RPMI8226 (cell line): ENCODE measurements around the gene ENTR1.
"Not testable (repeated sequence)": the region's sequence is repeated elsewhere in the genome, so short reads cannot be mapped to it uniquely, and the experiment has no call there.

ENCODE experiments used
- DNase-seq: peaks from one replicate; pipeline ENCODE4 v3.0.0-alpha.2; 2015

The ENTR1 gene

GRCh38 chr9:136416914-136417313, 6.5 kb upstream of the ENTR1 start:
- no peak for DNase-seq

GRCh38 chr9:136416427-136416826, 6.0 kb upstream of the ENTR1 start:
- DNase-seq: no peak

GRCh38 chr9:136412962-136413361, 2.5 kb upstream of the ENTR1 start:
- DNase-seq: no peak

- DNase-seq: no peak
Observed at GRCh38 chr9:136411378-136411777, 964 bp upstream of the ENTR1 start.

DNA sequence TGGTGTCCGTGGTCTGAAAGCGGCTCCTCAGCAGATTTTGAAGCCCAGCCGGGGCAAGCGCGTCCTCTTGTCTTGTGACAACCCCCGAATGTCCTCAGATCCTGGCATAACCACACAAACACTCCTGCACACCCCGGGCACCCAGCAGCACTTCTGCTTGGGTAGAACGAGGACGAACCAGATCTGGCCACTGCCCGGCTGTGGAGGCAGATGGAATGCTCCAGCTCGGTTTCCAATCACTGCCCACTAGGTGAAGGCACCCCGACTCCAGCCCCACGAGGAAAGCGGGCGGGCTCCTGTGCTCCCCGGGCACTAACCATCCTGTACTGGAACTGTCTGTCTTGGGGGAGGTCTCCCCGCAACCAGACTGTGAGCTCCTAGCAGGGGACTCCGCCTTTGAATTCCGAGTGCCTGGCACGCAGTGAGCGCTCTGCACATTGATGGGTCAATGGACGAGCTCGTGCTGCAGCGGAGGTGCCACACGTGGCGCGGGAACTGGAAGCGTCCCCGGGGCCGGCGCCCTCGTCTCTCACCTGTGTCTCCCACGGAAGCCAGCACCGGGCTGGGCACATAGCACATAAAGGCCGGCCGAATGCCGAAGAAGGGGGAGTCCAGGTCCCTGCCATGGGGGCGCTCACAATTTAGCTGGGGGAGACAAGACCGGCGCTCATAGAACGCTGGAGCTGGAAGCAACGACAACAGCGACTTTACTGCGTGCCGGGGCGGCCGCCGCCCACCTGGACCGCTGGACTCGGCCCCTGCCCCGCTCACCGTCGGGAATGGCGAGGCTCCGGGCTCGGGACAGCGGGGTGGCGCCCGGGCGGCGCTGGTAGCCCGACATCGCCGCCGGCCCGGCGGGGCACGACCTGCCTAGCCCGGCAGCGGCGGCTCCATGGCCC, 608 bp downstream of the ENTR1 start:
- peak; percentile 75 for DNase-seq

GRCh38 chr9:136407911-136408310, 2.5 kb downstream of the ENTR1 start:
- DNase-seq: no peak

DNA sequence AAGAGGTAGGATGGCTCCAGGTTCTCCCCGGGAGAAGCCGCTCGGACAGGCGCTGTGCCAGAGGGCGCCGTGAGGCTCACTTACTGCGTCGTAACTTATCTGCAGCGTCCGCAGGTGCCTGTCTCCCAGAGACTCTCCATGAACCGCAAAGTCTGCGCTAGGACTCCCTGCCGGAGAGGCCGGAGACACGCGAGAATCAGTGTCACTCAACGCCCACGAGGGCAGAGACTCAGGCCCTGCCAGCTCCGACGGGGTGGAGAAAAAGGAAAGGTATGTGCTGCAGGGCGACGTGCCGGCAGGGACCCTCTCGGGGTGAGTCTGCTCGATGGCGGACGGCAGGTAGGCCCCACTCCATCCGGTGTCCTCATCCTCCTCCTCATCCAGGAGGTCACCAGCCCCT, 3.4 kb downstream of the ENTR1 start:
- DNase-seq: not testable (repeated sequence)

DNA sequence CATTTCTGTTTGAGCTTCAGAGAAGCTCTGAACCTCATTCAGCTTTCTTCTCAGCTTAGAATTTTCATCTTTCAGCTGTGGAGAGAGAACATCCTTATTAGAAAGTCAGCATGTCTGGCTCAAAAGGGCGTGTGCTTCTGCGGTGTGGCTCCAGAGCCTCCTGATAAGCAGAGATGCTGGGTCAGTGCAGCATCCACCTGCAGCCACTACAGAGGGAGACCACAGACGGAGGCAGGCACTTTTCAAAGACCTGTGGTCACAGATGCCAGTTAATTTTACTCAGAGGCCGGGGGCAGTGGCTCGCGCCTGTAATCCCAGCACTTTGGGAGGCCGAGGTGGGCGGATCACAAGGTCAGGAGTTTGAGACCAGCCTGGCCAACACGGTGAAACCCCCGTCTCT, 4.5 kb downstream of the ENTR1 start:
- not testable (repeated sequence) for DNase-seq

DNA sequence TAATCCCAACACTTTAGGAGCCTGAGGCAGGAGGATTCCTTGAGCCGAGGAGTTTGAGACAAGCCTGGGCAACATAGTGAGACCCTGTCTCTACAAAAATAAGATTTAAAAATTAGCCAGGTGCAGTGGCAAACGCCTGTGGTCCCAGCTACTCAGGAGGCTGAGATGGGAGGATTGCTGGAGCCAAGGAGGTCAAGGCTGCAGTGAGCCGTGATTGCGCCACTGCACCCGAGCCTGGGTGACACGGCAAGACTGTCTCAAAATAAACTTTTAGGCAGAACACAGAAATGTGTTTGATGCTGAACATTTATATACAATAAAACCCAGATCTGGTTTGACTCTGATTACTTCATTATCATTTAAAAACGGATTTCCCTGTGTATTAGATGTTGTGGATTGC, 4.9 kb downstream of the ENTR1 start:
- no peak for DNase-seq

DNA sequence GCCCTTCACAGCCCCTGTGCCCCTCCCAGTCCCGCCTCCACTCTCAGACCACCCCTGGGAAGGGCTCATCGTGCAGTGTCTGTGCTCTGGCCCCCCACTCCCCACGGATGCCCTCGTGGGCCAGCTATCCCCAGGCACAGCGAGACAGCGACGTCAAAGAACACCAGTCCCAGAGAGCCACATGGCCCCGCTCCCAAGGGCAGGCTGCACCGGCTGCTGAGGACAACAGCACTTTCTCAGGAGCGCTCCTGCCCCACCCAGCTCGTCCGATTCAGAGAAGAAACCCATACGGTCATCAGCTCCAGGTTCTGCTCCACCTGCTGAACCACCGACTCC, 5.6 kb downstream of the ENTR1 start:
- no peak for DNase-seq

DNA sequence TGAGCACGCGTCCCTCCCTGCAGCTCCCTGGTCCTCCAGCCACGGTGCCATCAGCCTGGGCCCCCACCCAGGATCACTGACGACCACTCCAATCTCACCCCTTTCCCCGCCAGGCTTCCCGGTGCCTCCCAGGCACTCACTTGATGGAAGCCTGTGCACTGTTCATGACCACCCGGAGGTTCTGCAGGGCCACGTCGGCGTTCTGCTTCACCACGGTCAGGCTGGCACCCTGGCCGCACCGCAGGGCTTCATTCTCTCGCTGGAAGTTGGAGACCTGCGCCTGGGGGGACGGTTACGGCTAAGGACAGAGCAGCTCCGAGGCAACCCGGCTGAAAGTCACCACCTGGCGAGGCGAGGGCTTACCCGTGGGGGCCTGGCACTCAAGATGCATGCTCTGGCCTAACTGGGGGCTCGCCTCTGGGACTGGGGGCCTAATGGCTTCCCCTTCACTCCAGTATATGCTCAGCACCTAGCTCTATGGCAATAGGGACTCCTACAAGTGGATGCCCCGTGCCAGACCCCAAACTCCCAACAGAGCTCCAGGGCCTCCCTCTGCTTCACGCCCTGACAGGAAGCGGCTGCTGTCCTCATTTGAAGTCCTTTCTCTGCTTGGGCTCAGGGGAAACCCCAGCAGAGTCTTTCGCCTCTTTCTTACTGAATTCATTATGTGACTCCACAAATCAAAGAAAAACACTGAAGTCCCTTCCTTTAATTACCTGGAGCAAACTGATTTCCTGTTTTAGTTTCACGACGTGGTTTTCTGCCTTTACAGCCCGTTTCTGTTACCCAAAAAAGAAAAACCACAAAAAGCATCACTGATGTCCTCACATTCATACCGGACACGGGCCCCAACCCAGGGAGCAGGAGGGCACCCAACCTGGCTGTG, 6.3 kb downstream of the ENTR1 start:
- DNase-seq: no peak

- DNase-seq: no peak
Observed at GRCh38 chr9:136403538-136403914, 6.9 kb downstream of the ENTR1 start.

DNA sequence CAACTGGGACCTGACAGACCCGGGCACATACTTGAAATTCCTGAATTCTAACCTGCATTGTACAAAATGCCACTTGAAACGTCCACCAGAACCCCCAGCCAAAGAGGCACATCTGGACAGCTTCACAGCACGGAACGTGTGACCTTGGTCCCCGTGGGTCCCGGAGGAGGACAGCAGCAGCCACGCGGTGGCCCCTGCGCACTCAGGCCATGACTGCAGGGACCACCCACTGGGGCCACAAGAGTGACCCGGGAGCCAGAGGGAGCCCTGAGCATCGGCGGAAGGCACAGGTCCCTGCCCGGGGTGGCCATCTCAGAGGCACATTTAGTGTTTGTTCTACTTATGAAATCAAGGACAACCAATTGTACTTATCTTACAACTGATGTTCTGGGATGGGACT, 8.3 kb downstream of the ENTR1 start:
- DNase-seq: no peak

DNA sequence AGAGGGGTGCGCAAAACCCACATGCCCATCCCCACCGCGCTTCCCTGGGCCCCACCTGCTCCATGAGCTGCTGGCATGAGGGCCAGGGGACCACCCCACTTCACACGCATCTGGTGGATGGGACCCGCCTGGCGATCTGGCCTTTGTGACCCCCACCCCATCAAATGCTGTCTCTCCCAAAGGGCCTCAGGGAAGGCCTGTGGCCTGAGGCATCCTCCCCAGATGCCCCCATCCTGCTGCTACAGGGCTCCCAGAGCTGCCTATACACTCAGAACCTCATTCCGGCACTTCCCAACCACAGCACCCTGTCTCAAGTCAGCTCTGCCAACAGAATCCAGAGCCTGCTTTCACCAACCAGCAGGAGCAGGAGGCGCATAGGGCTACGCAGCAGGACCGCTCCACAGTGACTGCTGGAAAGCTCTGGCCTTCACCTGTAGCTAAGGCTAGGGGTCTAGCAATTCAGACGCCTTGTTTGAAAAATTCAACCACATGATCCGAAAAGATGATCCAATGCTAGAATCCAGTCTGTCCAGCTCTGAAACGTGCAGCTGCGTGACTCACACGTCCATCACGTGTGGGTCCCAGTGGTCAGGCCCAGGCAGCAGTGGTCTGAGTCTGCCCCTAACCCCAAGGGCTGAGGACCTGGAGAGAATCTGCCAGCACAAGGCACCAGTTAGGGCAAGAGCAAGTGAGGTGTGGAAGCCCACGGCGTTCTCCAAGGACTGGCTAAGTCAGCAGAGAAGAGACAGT, 9.1 kb downstream of the ENTR1 start:
- no peak for DNase-seq

- peak; percentile 97 for DNase-seq
Observed at GRCh38 chr9:136400038-136400834, 10.2 kb downstream of the ENTR1 start, which contains the start of gene SNAPC4. Gene SNAPC4, minus strand, starts transcription at chr9:136400170. Its CDS starts 1,742 bp downstream, at chr9:136398428.

GRCh38 chr9:136399176-136400037, 11.0 kb downstream of the ENTR1 start:
- peak; percentile 62 for DNase-seq

- DNase-seq: no peak
Observed at GRCh38 chr9:136398286-136398685, 12.1 kb downstream of the ENTR1 start.

- no peak for DNase-seq
Observed at GRCh38 chr9:136397643-136398042, 12.8 kb downstream of the ENTR1 start.

GRCh38 chr9:136396219-136396515, 14.2 kb downstream of the ENTR1 start:
- DNase-seq: no peak

GRCh38 chr9:136395345-136396218, 14.8 kb downstream of the ENTR1 start:
- DNase-seq: no peak

GRCh38 chr9:136395020-136395340, 15.4 kb downstream of the ENTR1 start:
- DNase-seq: no peak
